MM.1S (cell line): ENCODE results near the gene VAPB.

Experiments used
- DNase-seq: peaks from one replicate; pipeline ENCODE4 v3.0.0-alpha.2; 2015
- H2AFZ ChIP-seq: fragments of 300-600 bp; sonication (generic); 2 replicates; pipeline ENCODE4 v1.6.0; 2016; ENCODE audit warnings: antibody characterized with exemption, low read length
- H3F3A ChIP-seq: fragments of 300-600 bp; sonication (generic); 2 replicates; pipeline ENCODE4 v1.6.1; 2016; ENCODE audit warnings: mild to moderate bottlenecking, antibody characterized with exemption, low read length, moderate library complexity, mixed read lengths; ENCODE audit not compliant: insufficient read depth
- H3K27ac ChIP-seq: fragments of 300-600 bp; sonication (generic); 2 replicates; pipeline ENCODE4 v1.5.1; 2016; ENCODE audit warnings: mild to moderate bottlenecking, low read length
- H3K27me3 ChIP-seq: fragments of 300-600 bp; sonication (generic); replicated peaks from 2 replicates; pipeline ENCODE4 v1.6.0; 2016; ENCODE audit warnings: low read length; ENCODE audit not compliant: insufficient read depth
- H3K36me3 ChIP-seq: fragments of 300-600 bp; sonication (generic); replicated peaks from 2 replicates; pipeline ENCODE4 v1.6.1; 2016; ENCODE audit warnings: mild to moderate bottlenecking, low read length, mixed read lengths; ENCODE audit not compliant: insufficient read depth
- H3K4me1 ChIP-seq: fragments of 300-600 bp; sonication (generic); 2 replicates; pipeline ENCODE4 v1.6.1; 2016; ENCODE audit warnings: low read length, mixed read lengths
- H3K4me2 ChIP-seq: fragments of 300-600 bp; sonication (generic); 2 replicates; pipeline ENCODE4 v1.6.0; 2016; ENCODE audit warnings: low read depth, low read length
- H3K4me3 ChIP-seq: fragments of 300-600 bp; sonication (generic); 2 replicates; pipeline ENCODE4 v1.5.1; 2016; ENCODE audit warnings: low read length, mixed read lengths
- H3K79me2 ChIP-seq: fragments of 300-600 bp; sonication (generic); 2 replicates; pipeline ENCODE4 v1.6.1; 2016; ENCODE audit warnings: mixed run types, low read length, mixed read lengths
- H3K9ac ChIP-seq: fragments of 300-600 bp; sonication (generic); 2 replicates; pipeline ENCODE4 v1.6.1; 2016; ENCODE audit warnings: low read length, mixed read lengths
- H3K9me2 ChIP-seq: fragments of 300-600 bp; sonication (generic); replicated peaks from 2 replicates; pipeline ENCODE4 v1.6.1; 2016; ENCODE audit warnings: mild to moderate bottlenecking, low read length, mixed read lengths; ENCODE audit not compliant: insufficient read depth
- H3K9me3 ChIP-seq: fragments of 300-600 bp; sonication (generic); replicated peaks from 2 replicates; pipeline ENCODE4 v1.6.1; 2016; ENCODE audit warnings: mild to moderate bottlenecking, low read length, mixed read lengths; ENCODE audit not compliant: insufficient read depth
- H4K20me1 ChIP-seq: fragments of 300-600 bp; sonication (generic); 2 replicates; pipeline ENCODE4 v1.6.1; 2016; ENCODE audit warnings: mild to moderate bottlenecking, low read length, moderate library complexity, mixed read lengths; ENCODE audit not compliant: insufficient read depth
- EZH2 ChIP-seq: fragments of 300-600 bp; sonication (generic); optimal IDR thresholded peaks from 2 replicates; pipeline ENCODE3; 2017; ENCODE audit warnings: low read depth, mild to moderate bottlenecking, antibody characterized with exemption, low read length, mixed read lengths
- EZH2phosphoT487 ChIP-seq: fragments of 300-600 bp; sonication (generic); IDR thresholded peaks from 2 replicates; pipeline ENCODE4 v1.6.1; 2018; ENCODE audit warnings: antibody characterized with exemption, low read length
- TF ChIP-seq, protein P1 (sequence below): fragments of 300-600 bp; sonication (generic); IDR thresholded peaks from 2 replicates; pipeline ENCODE4 v1.5.1; 2016; ENCODE audit warnings: antibody characterized with exemption, low read length, mixed read lengths

VAPB gene

DNA sequence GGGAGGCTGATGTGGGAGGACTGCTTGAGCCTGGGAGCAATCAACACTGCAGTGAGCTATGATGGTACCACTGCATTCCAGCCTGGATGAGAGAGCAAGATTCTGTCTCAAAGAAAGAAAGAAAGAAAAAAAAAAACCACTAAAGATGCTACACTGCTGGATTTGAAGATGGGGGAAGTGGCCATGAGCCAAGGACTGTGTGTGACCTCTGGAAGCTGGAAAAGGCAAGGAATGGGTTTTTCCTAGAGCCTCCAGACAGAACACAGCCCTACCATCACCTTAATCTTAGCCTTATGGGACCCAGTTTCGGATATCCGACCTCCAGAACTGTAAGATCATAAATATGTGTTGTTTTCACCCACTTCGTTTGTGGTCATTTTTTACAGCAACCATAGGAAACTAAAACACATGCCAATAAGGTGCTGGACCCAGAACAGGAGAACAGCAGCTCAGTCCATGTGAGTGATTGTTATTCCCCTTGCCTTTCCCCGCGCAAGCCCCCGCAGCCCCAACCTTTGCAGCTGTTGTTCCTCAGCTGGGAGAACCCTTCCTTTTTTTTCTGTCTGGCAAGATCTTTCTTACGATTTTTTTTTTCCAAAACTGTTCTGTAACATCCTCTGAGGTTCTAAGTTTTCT is 11.1 kb upstream of the VAPB start:
- no peak overlapping the region for H3K4me3 ChIP-seq
- no peak overlapping the region for H3K27ac ChIP-seq
- H3K79me2 ChIP-seq: no peaks in the 10 kb centered on the region
- no peaks in the 10 kb centered on the region for H3F3A ChIP-seq
- H2AFZ ChIP-seq: no peak overlapping the region
- H3K9ac ChIP-seq: no peak overlapping the region
- no peaks in the 10 kb centered on the region for H4K20me1 ChIP-seq
- H3K27me3 ChIP-seq: no peaks in the 10 kb centered on the region; the same call in 1 of the 2 replicates
- H3K4me2 ChIP-seq: no peak overlapping the region
- TF ChIP-seq, protein P1, sequence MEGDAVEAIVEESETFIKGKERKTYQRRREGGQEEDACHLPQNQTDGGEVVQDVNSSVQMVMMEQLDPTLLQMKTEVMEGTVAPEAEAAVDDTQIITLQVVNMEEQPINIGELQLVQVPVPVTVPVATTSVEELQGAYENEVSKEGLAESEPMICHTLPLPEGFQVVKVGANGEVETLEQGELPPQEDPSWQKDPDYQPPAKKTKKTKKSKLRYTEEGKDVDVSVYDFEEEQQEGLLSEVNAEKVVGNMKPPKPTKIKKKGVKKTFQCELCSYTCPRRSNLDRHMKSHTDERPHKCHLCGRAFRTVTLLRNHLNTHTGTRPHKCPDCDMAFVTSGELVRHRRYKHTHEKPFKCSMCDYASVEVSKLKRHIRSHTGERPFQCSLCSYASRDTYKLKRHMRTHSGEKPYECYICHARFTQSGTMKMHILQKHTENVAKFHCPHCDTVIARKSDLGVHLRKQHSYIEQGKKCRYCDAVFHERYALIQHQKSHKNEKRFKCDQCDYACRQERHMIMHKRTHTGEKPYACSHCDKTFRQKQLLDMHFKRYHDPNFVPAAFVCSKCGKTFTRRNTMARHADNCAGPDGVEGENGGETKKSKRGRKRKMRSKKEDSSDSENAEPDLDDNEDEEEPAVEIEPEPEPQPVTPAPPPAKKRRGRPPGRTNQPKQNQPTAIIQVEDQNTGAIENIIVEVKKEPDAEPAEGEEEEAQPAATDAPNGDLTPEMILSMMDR: no peak
- TF ChIP-seq EZH2 (no peak), EZH2phosphoT487 (no peak)
- H3K9me2 ChIP-seq: no peaks in the 10 kb centered on the region
- no peaks in the 10 kb centered on the region for H3K9me3 ChIP-seq
- DNase-seq: no peak
- no peaks in the 10 kb centered on the region for H3K4me1 ChIP-seq
- H3K36me3 ChIP-seq: no peaks in the 10 kb centered on the region

- Histone ChIP-seq H3K9ac (no peak overlapping the region), H3K4me2 (no peak overlapping the region), H3K9me2 (no peaks in the 10 kb centered on the region), H3K27ac (no peak overlapping the region), H3K4me1 (no peaks in the 10 kb centered on the region), H3K79me2 (no peaks in the 10 kb centered on the region), H3K36me3 (no peaks in the 10 kb centered on the region), H3K27me3 (no peaks in the 10 kb centered on the region; the same call in 1 of the 2 replicates), H3K4me3 (no peak overlapping the region), H4K20me1 (no peaks in the 10 kb centered on the region), H3K9me3 (no peaks in the 10 kb centered on the region), H2AFZ (no peak overlapping the region), H3F3A (no peaks in the 10 kb centered on the region)
- TF ChIP-seq EZH2phosphoT487 (no peak), EZH2 (no peak)
- TF ChIP-seq, protein P1: no peak
- DNase-seq: no peak
Observed at GRCh38 chr20:58378704-58379103, 10.3 kb upstream of the VAPB start.

- Histone ChIP-seq H3K36me3 (no peaks in the 10 kb centered on the region), H3K4me3 (no peak overlapping the region), H2AFZ (no peak overlapping the region), H3K79me2 (no peaks in the 10 kb centered on the region), H3K4me2 (no peak overlapping the region), H4K20me1 (no peaks in the 10 kb centered on the region), H3K9me3 (no peaks in the 10 kb centered on the region), H3K27me3 (no peaks in the 10 kb centered on the region; the same call in 1 of the 2 replicates), H3K9me2 (no peaks in the 10 kb centered on the region), H3F3A (no peaks in the 10 kb centered on the region), H3K9ac (no peak overlapping the region), H3K4me1 (no peaks in the 10 kb centered on the region), H3K27ac (no peak overlapping the region)
- TF ChIP-seq, protein P1: no peak
- TF ChIP-seq EZH2phosphoT487: no peak
- no peak for TF ChIP-seq EZH2
- no peak for DNase-seq
Observed at GRCh38 chr20:58381627-58382026, 7.4 kb upstream of the VAPB start.
